HepG2 (cell line): Measurements from ENCODE around the gene DCST2.

Experiments
- POLR2AphosphoS2 ChIP-seq: IDR thresholded peaks from 2 replicates; pipeline ENCODE4 v1.6.1; 2011; ENCODE audit warnings: low read depth, low read length, improper control_type of control experiment
- ZNF484 ChIP-seq: sonication (generic); formaldehyde crosslinking; IDR thresholded peaks from 2 replicates; pipeline ENCODE4 v1.5.1; 2020; ENCODE audit warnings: mild to moderate bottlenecking, low read depth, missing genetic modification reagents, borderline replicate concordance

- TF ChIP-seq ZNF484 (CRISPR knock-in tag) = no peak
- no peak for TF ChIP-seq POLR2AphosphoS2
Measured at GRCh38 chr1:155043793-155044192, 10.2 kb upstream of the DCST2 start.
